SH-SY5Y (cell line): ENCODE measurements around the gene ZNF441.
A peak's percentile ranks its signal among the peaks of the same experiment; 100 is the strongest.

Experiments
- GATA2 ChIP-seq: IDR thresholded peaks from 2 replicates; pipeline ENCODE4 v1.6.1; 2011; ENCODE audit warnings: mild to moderate bottlenecking, low read depth, low read length
- GATA3 ChIP-seq: IDR thresholded peaks from 2 replicates; pipeline ENCODE4 v1.6.1; 2011; ENCODE audit warnings: low read depth, mild to moderate bottlenecking, low read length, moderate library complexity

DNA sequence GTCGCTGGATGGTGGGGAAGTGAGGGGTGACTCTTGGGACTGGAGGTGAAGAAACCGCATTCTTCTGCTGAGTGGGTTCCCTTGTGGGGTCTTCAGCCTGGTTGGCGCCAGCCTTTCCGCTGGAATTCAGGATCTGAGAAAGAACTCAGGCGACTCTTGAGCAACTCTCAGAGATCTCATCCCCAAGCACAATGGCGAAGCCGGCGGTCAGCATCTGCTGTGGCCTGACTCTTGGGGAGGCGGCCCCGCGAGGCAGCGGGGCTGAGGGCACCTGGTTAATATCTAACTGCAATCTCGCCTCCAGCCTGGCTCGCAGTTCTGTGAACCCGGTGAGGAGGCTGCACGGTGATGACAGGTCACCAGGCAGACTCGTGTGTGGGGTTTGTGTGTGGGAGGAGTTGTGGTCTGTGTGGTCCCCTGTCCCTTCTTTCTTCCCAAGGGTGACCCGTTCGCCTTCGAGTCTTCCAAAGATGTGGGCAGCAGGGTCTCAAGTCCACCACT lies 883 bp downstream of the ZNF441 start:
- TF ChIP-seq GATA2 (peak; percentile 75), GATA3 (no peak)
